GM12891 (cell line): ENCODE measurements around the gene DAB2IP.

Source experiments
- PAX5 ChIP-seq: IDR thresholded peaks from 2 replicates; pipeline ENCODE4 v1.6.1; 2011; ENCODE audit warnings: low read length, moderate library complexity, mild to moderate bottlenecking; ENCODE audit not compliant: insufficient read depth, severe bottlenecking
- POLR2A ChIP-seq: IDR thresholded peaks from 2 replicates; pipeline ENCODE4 v1.6.1; 2011; ENCODE audit warnings: low read depth, low read length, control low read depth
- POLR2AphosphoS5 ChIP-seq: IDR thresholded peaks from 2 replicates; pipeline ENCODE4 v1.6.1; 2011; ENCODE audit warnings: low read depth, low read length, control low read depth
- POU2F2 ChIP-seq: IDR thresholded peaks from 2 replicates; pipeline ENCODE4 v1.6.1; 2011; ENCODE audit warnings: low read depth, mild to moderate bottlenecking, control low read depth, low read length, moderate library complexity
- SPI1 ChIP-seq: IDR thresholded peaks from 2 replicates; pipeline ENCODE4 v1.6.1; 2011; ENCODE audit warnings: low read depth, low read length, control low read depth
- TAF1 ChIP-seq: IDR thresholded peaks from 2 replicates; pipeline ENCODE4 v1.6.1; 2011; ENCODE audit warnings: low read depth, low read length, control low read depth

- TF ChIP-seq POLR2A (no peak), POLR2AphosphoS5 (no peak), SPI1 (no peak), TAF1 (no peak), PAX5 (no peak), POU2F2 (no peak)
Observed at GRCh38 chr9:121714873-121715272, 63.4 kb downstream of the DAB2IP start.
